Keratinocyte (primary cell): ENCODE data around the gene MAPK14.

Source experiments
- EZH2 ChIP-seq: IDR thresholded peaks from one replicate; pipeline ENCODE4 v1.6.1; 2012; ENCODE audit warnings: inconsistent platforms, mild to moderate bottlenecking, low read length, moderate library complexity
- TF ChIP-seq, protein P1 (sequence below), 3 experiments: IDR thresholded peaks in 1 of 3; conservative IDR thresholded peaks in 1 of 3; optimal IDR thresholded peaks in 1 of 3; 2 replicates in 2 of 3; 3 replicates in 1 of 3; pipeline versions ENCODE3 to v1.5.1; 2011; ENCODE audit warnings: low read length in 3 of 3, mild to moderate bottlenecking in 3 of 3, moderate library complexity in 2 of 3, control low read depth in 1 of 3, inconsistent platforms in 1 of 3; ENCODE audit not compliant: insufficient read depth in 2 of 3; ENCODE audit errors: extremely low read depth in 1 of 3

GRCh38 chr6:36142971-36143838, 115.6 kb downstream of the MAPK14 start:
- TF ChIP-seq, protein P1, sequence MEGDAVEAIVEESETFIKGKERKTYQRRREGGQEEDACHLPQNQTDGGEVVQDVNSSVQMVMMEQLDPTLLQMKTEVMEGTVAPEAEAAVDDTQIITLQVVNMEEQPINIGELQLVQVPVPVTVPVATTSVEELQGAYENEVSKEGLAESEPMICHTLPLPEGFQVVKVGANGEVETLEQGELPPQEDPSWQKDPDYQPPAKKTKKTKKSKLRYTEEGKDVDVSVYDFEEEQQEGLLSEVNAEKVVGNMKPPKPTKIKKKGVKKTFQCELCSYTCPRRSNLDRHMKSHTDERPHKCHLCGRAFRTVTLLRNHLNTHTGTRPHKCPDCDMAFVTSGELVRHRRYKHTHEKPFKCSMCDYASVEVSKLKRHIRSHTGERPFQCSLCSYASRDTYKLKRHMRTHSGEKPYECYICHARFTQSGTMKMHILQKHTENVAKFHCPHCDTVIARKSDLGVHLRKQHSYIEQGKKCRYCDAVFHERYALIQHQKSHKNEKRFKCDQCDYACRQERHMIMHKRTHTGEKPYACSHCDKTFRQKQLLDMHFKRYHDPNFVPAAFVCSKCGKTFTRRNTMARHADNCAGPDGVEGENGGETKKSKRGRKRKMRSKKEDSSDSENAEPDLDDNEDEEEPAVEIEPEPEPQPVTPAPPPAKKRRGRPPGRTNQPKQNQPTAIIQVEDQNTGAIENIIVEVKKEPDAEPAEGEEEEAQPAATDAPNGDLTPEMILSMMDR (optimal IDR thresholded peaks at IDR 0.05 in 1 of 3, IDR thresholded peaks at IDR 0.05 in 1 of 3, conservative IDR thresholded peaks at IDR 0.05 in 1 of 3; ENCODE audit: extremely low read depth in 1 of 3, insufficient read depth in 2 of 3, low read length in 3 of 3): no peak
- TF ChIP-seq EZH2: no peak
